Measurements from ENCODE around the gene UGT1A8. TPM values are rescaled to one million over a fixed set of nuclear protein-coding genes. Genes with fewer than 3 reads are reported as not detected.

The UGT1A8 gene
- total and polyA plus RNA-seq, 12 donors, result 0.11 TPM; not detected in 11

DNA sequence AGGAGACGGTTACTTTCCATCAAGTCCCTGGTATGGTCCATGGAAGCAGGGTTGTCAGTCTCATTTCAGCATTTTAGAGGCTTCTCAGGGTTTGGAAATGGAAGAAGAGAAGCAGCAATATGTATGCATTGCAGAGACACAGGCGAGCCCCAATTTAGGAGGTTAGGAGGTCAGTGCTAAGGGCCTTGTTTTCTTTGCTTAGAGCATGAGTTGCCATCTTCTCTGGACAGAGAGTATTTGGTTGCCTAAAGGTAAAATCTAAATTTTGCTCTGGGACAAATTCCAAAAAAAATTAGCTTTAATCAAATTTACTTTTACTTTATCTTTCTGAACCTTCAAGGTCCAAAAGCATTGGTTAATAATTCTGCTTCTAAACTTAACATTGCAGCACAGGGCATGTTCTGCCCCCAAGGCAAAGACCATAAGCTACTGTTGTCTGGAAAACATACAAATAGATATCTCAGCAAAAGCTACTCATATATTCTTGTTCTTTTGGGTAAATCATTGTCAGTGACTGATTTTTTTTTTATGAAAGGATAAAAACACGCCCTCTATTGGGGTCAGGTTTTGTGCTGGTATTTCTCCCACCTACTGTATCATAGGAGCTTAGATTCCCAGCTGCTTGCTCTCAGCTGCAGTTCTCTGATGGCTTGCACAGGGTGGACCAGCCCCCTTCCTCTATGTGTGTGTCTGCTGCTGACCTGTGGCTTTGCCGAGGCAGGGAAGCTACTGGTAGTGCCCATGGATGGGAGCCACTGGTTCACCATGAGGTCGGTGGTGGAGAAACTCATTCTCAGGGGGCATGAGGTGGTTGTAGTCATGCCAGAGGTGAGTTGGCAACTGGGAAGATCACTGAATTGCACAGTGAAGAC is 54.1 kb downstream of the UGT1A8 start, which contains the start of gene UGT1A9:
Gene UGT1A9, plus strand, starts transcription at position 609 of the 872 bp plus-strand sequence. Its CDS starts 37 bp downstream, at position 646.
- H3K4me1 ChIP-seq, result no peaks in the 10 kb centered on the region
- DNase-seq, result no peak
- H3K4me3 ChIP-seq, result no peak within 1 kb of the TSS
- no peak within 1 kb of the TSS for H3K27ac ChIP-seq
- 80 to 81% methylated on average over 5 of the region's 5 CpGs for WGBS, 2 donors
- ATAC-seq, result no peak
- TF ChIP-seq, protein P1, sequence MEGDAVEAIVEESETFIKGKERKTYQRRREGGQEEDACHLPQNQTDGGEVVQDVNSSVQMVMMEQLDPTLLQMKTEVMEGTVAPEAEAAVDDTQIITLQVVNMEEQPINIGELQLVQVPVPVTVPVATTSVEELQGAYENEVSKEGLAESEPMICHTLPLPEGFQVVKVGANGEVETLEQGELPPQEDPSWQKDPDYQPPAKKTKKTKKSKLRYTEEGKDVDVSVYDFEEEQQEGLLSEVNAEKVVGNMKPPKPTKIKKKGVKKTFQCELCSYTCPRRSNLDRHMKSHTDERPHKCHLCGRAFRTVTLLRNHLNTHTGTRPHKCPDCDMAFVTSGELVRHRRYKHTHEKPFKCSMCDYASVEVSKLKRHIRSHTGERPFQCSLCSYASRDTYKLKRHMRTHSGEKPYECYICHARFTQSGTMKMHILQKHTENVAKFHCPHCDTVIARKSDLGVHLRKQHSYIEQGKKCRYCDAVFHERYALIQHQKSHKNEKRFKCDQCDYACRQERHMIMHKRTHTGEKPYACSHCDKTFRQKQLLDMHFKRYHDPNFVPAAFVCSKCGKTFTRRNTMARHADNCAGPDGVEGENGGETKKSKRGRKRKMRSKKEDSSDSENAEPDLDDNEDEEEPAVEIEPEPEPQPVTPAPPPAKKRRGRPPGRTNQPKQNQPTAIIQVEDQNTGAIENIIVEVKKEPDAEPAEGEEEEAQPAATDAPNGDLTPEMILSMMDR (IDR thresholded peaks at IDR 0.05), result no peak
- no peaks in the 10 kb centered on the region for H3K9me3 ChIP-seq
- intact Hi-C loops (cut with DNase I), result no loop called here
- peaks cover 0 to 12% (median 0%) of the 10 kb centered on the region in 7 donors for H3K27me3 ChIP-seq
- no peaks in the 10 kb centered on the region for H3K36me3 ChIP-seq

DNA sequence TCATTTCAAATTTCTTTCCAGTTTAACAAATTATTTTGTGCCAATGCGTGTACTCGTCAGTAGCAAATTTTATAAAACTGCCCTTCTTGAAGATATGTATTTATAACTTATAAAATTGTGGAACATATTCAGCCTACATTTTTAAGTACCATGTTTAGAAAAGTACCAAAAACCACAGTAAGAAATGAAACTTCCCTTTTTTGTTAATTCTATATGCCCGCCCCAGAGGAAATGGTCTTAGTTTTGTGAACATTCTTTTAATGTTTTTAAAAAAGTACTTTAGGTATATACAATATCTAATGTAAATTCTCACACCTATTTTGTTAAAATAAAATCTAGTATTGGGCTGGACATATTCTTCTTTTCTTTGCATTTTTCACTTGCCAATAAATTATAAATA is 55.5 kb downstream of the UGT1A8 start:
- DNase-seq (no peak), ATAC-seq (no peak)
- Histone ChIP-seq H3K27me3 (peaks cover 0 to 22% (median 0%) of the 10 kb centered on the region in 7 donors), H3K27ac (no peak overlapping the region), H3K9me3 (no peaks in the 10 kb centered on the region), H3K4me1 (no peaks in the 10 kb centered on the region), H3K36me3 (no peaks in the 10 kb centered on the region), H3K4me3 (no peak overlapping the region)
- WGBS, 2 donors, result 69 to 92% methylated on average over 3 of the region's 3 CpGs
- TF ChIP-seq, protein P1 (IDR thresholded peaks at IDR 0.05), result no peak
- intact Hi-C loops (cut with DNase I), result no loop called here

DNA sequence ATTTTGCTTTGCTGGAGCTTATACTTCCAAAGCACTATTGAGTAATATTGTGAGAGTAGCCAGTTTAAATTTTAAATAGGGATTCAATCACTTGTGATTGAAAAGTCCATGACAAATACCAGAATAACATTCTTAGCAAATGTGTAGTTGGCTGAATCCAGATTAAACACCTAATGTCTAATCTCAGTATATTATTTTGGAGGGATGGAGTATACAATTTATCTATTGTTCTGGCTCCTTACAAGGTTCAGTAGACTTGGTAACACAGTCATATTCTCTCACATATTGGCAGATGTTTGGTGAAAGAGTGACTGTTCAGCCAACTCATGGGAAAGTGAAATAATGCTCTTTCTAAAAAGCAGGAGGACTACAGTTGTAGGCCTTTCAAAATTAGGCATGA is 56.5 kb downstream of the UGT1A8 start:
- no peaks in the 10 kb centered on the region for H3K4me1 ChIP-seq
- intact Hi-C loops (cut with DNase I), result no loop called here
- DNase-seq, result no peak
- TF ChIP-seq, protein P1 (IDR thresholded peaks at IDR 0.05), result no peak
- H3K4me3 ChIP-seq, result no peak overlapping the region
- ATAC-seq, result no peak
- H3K27ac ChIP-seq, result no peak overlapping the region
- H3K36me3 ChIP-seq, result no peaks in the 10 kb centered on the region
- H3K9me3 ChIP-seq, result no peaks in the 10 kb centered on the region
- H3K27me3 ChIP-seq, result peaks cover 0 to 22% (median 0%) of the 10 kb centered on the region in 7 donors

DNA sequence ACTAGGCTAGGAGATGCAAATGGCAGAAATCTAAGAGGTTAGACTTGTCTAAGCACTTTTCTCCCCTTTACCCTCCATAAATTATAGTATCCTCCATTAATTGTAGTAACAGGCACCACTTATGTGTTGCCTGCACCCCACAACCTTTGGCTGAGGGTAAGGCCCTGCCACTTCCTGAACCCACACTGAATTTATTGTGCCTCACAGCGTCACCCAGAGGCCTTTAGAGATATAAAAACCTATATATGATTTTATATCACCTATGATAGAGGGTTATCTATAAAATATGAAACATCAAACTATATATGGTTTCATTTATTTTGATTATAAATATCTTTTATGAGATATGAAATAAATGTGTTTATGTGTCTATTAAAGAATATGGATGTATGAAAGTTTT is 56.9 kb downstream of the UGT1A8 start:
- TF ChIP-seq, protein P1 (IDR thresholded peaks at IDR 0.05), result no peak
- intact Hi-C loops (cut with DNase I), result no loop called here
- Histone ChIP-seq H3K27me3 (peaks cover 0 to 25% (median 0%) of the 10 kb centered on the region in 7 donors), H3K9me3 (no peaks in the 10 kb centered on the region), H3K4me3 (no peak overlapping the region), H3K4me1 (no peaks in the 10 kb centered on the region), H3K27ac (no peak overlapping the region), H3K36me3 (no peaks in the 10 kb centered on the region)
- WGBS, 2 donors, result 44 to 48% methylated on average over 1 of the region's 1 CpG
- ATAC-seq, result no peak
- no peak for DNase-seq

Measured in heart right ventricle (tissue), 16 donors.